HG03045 (cell line): ENCODE data around the gene NEMP2.

Source experiments
- ATAC-seq: cut with Tn5 transposase; IDR thresholded peaks from one replicate; pipeline ENCODE4 v1.9.1; 2021; ENCODE audit warnings: mild to moderate bottlenecking, moderate library complexity; ENCODE audit not compliant: unreplicated experiment

NEMP2 gene

DNA sequence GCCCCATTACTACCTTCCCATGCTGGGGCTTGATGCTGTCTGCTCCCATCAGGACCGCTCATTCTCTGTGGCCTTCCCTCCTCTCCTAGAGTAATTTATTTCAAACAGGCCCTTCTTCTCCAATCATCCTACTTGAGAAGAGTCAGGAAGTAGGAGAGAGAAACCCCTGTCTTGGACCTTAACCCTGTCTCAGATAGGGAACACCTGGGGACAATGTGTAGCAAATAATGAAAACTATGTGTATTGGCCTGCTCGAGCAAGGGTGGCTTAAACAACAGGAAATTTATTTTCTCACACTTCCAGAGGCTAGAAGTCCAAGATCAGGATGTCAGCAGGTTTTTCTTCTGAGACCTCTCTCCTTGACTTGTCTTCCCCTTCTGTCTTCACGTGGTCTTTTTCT lies 26.6 kb upstream of the NEMP2 start:
- no peak for ATAC-seq

DNA sequence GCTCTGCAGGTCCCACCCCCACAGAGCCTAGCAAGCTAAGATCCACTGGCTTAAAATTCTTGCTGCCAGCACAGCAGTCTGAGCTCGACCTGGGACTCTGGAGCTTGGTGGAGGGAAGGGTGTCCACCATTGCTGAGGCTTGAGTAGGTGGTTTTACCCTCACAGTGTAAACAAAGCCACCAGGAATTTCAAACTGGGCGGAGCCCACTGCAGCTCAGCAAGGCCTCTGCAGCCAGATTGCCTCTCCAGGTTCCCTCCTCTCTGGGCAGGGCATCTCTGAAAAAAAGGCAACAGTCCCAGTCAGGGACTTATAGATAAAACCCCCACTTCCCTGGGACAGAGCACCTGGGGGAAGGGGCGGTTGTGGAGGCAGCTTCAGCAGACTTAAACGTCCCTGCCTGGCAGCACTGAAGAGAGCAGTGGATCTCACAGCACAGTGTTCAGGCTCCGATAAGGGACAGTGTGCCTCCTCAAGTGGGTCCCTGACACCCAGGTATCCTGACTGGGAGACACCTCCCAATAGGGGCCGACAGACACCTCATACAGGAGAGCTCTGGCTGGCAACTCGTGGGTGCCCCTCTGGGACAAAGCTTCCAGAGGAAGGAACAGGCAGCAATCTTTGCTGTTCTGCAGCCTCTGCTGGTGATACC lies 20.0 kb upstream of the NEMP2 start:
- ATAC-seq = no peak

DNA sequence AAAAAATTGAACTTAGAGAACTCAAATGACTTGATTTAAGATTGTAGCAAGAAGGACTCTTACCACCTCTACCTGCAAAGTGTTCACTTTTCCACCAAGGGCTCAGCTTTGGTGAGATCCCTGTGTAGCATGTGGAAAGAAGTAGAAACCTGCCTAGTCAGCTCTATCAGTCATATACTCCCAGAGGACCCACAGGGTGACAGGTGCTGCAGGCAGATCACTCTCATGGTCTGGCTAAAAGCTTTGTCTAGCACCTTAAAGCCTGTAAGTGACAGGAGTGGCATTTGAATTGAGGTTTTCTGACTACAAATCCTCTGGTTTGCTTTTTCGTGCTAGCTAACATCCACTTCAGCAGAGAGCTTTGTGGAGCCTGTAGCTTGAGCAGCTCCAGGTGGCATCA lies 18.7 kb upstream of the NEMP2 start:
- no peak for ATAC-seq

DNA sequence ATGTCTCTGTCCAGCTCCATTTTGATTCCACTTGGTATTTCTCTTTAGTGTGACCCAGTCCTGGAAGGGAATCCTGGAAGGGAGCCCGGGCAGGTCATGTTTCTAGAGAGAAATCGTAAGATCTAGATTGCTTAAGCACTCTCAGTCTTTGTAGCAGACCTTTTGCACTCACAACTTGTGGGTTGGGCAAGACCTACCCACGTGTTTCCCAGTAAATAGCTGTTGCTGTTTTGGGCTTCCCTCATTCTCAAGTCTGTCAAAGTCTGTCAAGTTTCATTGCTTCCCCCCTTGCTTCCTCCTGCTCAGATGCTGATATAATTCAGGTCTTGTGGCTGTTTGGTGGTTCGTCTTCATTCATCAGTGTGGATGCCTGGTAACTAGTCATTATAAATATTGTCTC lies 17.4 kb upstream of the NEMP2 start:
- ATAC-seq = no peak

DNA sequence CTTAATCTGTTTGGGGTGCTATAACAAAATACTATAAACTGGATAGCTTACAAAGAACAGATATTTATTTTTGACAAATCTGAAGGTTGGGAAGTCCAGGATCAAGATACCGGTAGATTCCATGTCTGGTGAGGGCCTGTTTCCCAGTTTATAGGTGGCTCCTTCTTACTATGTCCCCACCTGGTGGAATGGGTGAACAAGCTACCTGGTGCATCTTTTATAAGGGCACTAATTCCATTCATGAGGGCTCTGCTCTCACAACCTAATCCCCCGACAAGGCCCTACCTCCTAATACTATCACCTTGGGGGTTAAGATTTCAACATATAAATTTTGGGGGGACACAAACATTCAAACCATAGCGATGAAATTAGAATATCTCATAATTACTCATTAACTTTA lies 15.6 kb upstream of the NEMP2 start:
- ATAC-seq = no peak

DNA sequence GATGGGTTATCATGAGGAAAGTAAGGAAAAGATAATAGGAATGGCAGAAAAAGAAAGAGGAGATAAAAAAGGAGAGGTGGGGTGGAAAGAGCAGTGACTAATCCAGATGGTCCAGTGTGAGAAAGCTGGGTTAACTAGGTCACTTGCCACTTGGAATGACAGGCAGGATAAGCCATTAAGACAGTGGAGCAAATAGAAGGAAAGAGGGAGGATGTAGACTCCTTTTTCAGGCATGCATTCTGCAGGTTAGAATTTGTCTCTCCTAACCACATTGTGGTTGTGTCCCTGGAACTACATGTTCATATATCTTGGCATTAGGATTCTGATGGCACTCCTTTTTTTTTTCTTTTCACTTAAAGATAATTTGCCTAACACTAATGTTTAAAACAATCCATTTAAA lies 13.4 kb upstream of the NEMP2 start:
- ATAC-seq = no peak

DNA sequence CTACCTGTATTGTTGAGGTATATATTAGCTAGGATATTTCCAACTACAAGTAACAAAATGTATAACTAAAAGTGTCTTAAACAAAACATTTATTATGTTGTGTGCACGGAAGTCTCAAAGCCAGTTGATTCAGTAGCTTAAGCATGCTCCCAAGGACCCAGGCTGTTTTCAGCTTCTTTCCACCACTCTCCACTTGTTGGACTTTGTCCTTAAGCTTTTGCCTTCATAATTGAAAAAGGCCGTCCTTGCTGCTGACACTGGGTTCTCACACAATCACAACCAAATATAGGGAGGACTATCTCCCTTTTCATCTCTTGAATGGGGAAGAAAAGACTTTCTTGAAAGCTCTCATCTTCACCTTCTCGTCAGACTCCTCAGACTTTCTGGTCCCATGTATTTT lies 12.2 kb upstream of the NEMP2 start:
- no peak for ATAC-seq

DNA sequence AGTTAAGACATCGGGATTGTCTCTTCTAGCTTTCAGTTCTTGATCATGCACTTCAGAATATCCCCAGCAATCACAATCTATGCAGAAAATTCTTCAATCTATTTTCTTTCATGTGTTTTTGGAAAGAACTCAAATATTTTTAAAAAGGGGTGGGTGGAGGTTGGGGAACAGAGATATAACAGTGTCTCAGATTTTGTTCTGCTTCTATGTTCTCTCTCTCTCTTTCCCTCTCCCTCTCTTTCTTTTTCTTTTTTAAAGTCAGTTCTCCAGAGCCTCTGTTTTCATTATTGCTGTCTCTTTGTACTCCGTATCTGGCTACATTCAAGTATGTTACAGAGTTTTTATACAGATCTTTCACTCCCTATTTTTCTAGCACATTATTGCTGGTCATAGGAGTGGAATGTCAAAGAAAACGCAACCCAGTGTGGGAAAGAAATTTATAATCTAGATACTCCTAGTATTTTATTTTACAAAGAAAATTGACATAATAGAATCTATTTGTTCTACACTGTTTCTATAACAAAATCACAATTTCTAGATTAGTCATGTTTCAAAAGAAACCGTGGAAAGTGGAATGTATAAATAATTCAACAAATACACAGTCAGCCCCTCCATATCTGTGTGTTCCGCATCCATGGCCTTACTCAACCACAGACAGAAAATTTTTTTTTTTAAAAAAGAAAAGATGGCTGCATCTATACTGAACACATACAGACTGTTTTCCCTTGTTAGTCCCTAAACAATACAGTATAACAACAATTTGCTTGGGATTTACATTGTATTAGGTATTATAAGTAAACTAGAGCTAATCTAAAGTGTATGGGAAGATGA lies 11.2 kb upstream of the NEMP2 start:
- ATAC-seq = no peak

DNA sequence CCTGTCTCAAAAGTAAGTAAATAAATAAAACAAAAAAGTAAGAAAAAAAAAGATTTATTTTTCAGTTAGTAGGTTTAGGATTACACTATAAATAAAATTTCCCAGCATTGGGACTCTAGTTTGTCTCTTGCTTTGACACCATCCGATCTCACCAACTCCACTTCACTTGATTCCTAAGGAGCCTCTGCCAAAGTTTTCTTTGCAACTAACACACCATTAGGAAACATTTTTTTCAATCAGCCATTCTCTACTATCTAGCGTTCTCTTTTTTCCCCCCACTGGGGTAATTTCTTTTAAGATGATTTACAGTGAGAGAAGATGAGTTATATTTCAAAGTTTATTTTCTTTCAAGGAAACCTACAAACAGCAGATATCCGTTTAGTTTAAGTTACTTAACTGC lies 10.6 kb upstream of the NEMP2 start:
- ATAC-seq = no peak

DNA sequence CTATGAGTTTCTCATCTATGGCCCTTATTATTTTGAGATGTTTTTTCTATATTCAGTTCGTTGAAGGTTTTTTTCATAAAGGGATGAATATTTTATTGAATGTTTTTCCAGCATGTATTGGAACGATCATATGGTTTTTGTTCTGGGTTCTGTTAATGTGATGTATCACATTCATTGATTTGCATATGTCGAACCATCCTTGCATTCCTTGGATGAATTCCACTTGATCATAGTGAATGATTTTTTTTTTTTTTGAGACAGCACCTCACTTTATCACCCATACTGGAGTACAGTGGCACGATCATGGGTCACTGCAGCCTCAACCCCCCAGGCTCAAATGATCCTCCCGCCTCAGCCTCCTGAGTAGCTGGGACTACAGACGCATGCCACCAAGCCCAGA lies 5.5 kb upstream of the NEMP2 start:
- ATAC-seq = no peak

DNA sequence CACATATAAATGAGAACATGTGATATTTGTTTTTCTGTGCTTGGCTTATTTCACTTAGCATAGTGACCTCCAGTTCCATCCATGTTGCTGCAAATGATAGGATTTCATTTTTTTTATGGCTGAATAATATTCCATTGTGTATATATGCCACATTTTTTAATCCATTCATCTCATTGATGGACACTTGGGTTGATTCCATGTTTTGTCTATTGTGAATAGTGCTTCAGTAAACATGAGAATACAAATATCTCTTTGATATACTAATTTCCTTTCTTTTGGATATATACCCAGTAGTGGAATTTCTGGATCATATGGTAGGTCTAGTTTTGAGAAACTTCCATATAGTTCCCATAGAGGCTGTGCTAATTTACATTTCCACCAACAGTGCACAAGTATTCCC lies 3.7 kb upstream of the NEMP2 start:
- no peak for ATAC-seq

DNA sequence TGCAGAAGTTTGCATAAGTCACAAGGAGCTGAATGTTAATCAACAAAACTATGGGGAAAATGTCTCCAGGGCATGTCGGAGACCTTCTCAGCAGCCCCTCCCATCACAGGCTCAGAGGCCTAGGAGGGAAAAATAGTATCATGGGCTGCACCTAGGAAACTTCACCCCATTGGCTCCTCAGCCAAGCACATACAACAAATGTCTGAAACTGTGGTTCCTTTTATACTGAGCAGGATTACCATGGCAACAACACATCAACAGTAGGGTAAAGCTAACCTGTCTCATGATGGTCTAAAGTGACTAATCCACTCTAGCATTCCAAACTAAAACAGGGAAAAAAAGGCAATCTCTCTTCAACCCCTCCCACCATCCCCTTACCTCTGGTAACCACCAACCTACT lies 3.2 kb upstream of the NEMP2 start:
- no peak for ATAC-seq

DNA sequence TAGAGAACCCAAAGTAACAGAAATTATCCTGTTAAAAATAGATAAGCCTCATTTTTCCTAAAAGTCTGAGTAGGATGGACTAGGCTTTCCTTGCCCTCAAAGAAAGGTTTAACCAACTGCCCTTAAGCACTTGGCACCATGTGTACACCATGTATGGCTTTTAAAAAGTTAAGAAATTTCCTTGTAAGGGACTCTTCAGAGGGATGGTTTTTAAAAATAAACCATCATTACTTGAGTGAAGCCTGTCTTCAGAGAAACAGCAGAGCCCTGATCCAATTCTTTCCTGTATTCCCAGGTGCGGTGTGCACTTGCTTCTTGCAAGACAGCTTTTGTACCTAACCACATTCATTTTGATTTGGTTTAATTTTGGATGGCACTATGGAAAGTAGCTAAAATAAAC lies 1.1 kb upstream of the NEMP2 start:
- no peak for ATAC-seq

DNA sequence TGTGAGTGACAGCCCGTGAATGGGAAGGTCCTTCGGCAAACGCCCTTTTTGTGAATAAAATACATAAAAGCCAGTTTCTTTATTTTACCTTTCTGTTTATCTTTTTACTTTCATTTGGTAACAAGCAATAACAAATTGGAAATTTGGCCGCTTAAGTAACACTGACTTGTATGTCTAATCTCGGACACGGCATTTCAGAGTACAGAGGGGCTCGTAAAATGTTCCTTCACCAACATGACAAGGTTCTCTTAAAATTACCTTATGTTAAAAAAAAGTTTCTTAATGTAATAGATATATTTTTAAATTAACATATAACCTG lies 558 bp upstream of the NEMP2 start:
- ATAC-seq = no peak

DNA sequence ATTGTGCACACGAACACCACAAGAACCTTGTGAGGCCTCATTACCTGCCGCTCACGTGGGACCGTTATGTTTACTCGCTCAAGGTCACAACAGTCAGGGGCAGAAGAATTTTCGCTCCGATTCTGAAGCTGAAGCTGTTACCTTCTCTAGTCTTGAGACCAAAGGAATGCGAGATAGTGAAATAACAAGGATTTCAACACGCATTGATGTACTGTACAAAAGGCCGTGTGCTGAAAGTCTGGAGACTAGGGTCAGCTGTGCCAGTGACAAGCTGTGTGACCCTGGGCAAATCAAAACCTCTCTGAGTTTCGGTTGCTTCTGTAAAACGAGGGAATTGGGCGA lies 583 bp downstream of the NEMP2 start:
- peak; percentile 18 for ATAC-seq

DNA sequence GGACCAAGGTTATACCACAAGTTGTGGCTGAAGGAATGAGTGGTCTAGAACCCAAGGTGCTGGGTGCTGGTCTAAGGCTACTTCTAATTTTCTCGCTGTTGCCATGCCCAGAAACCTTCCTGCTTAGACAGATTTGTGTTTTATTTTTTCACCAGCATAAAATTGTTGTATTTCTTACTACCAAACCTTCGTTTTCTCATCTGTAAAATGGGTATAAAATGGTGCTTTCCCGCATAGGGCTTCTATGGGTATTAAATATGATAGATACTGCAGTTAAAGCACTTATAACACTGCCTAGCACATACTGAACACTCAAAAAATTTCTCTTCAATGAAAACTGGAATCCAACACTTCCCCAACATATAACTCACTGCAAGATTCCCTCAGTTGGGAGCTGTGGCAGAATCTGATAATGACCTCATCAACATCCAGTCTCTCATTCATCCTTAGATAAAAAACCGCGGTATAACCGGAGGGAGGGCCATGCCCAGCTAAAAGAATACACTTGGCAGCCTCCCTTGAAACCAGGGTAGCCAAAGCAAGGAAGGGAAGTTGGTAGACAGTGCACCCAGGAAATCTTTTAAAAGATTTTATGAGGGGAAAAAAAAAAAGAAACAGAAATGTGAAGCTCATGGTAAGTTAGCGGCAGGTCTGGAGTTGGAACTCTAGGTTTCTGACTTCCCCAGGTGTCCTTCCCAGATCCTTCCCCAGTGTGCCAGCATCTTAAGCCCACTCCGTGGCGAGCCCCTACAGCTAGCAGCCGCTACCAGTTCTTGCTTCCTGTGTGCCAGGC lies 1.2 kb downstream of the NEMP2 start:
- no peak for ATAC-seq

DNA sequence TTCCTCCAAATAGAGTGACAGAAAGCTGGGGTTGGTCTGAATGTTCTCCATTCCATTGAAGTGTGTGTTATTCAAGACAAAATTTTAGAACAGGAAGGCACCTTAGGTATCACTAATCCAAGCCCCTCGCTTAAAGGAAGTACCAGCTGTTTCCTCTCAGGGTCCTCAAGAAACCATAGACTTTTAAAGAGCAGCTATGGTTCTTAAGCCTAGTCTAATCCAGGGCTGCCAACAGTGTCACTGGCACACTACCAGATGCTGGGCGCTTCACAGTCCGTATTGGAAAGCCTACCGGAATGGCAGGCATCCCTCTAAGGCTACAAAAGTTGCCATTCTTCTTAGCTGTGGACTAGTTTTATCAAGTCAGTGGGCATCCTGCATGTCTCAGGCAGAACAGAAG lies 1.9 kb downstream of the NEMP2 start:
- no peak for ATAC-seq

DNA sequence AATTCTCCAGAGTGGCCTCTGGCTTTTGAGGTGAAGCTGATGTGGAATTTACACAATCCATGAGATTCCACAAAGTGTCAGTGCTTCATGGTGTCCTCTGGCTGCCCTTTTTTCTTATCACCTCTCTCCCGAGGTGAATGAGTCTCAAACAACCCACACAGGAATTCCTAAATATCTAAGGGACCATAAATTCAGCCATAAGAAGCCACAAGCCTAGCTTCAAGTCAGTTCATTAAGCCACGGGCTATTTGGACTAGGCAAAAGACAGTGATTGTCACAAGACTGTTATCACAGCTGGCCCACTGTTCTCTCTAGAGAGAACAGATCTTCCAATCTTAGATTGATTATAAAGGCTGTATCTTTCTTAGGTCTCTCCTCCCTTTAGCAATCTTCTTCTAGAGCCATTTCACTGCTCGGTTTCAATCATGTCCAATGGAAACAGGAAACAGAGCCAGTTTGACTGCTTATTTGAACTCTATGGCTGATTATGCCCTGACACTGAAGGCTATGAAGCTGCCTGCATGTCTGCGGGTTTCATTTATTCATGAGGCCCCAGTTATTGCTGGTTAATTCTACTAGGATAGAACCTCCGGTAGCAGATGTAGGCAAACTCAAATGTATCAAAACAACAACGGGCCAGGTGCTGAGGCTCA lies 4.1 kb downstream of the NEMP2 start:
- ATAC-seq = no peak

DNA sequence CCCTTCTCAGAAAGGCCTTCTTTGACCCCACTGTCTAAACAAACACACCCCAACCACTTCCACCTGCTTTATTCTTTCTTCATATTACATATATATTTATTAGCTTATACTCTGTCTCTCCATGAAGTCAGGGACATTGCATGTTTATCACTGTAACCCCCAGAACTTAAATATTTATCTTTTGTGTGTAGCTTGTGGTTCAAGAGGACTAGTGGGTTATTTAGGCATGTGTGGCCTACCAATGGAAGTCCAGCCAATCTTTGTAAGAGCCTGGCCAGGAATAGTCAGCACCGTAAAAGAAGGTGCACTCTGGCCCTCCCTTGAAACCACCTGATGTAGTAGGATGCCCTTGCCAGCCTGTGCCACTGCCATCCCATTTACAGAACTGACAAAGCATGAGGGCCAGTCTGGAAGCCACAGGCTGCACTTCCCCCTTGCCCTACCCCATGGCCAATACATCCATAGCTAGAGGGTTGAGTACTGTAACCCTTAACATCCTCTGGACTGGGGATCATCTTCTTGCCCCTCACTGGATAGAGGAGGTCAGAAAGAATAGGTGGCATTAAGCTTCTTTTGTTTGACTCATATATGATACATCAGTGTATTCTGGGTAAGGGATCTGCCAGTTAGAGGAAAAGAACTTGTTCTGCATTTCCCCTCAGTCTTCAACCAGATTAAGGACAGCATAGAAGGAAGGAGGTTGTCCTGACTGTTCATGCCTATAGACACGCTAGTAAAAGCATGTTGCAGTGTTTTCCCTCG lies 4.9 kb downstream of the NEMP2 start:
- no peak for ATAC-seq

DNA sequence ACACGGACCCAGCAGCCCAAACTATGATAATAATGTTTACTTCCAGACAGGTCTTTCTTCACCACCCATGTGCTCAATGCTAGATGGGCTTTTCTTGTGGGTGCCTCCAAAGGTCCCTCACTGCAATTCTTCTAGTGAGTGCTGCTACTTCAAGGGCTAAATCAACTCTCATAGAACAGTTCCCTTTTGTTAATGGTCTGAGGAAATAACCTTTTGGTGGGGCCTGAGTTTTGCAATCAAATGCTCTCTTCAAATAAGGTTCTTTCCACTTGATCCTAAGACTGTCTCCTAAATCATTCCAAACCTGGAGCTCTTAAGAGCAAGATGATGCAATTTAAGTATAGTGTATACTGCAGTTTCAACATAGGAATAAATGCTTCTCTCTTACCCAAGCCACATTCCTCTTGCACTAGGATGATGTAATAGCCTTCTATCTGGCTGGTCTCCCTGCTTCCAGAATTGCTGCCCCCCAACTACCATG lies 6.0 kb downstream of the NEMP2 start:
- ATAC-seq = no peak

DNA sequence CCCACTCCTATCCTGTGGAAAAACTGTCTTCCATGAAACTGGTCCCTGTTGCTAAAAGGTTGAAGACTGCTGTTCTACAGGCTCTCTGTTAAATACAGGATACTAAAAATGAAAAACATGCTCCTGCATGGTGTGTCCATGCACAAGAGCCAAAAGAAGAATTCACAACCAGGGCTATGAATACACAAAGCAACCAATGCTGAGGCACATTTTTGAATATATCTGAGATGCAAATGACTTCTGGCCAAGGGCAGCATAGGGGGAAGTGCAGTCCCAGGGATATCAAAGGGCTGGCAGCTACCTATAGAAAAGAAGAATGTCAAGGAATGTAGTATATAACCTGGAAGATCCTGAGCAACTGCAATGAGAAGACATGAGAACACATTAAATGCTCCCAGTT lies 6.6 kb downstream of the NEMP2 start:
- ATAC-seq = no peak
